Measurements from ENCODE around the gene CFLAR.
"Not testable (repeated sequence)": the region's sequence is repeated elsewhere in the genome, so short reads cannot be mapped to it uniquely, and the experiment has no call there.

CFLAR gene

DNA sequence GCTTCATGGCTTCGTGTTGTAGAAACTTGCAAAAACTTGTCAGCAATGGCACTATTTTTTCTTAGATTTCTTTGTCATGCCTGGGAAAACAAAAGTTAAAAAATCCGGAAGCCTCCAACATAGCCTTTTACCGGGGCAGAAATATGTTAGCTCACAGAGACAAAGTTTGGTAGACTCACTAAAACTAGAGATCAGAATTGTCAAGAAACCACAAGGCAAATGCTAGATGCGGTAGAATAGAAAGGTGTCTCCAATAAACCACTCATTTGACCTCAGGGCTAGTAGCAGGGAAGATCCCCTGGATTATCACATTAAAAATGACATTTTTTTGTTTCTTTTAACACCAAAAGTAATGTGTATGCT lies 67.4 kb downstream of the CFLAR start:
- DNase-seq: no peak

DNA sequence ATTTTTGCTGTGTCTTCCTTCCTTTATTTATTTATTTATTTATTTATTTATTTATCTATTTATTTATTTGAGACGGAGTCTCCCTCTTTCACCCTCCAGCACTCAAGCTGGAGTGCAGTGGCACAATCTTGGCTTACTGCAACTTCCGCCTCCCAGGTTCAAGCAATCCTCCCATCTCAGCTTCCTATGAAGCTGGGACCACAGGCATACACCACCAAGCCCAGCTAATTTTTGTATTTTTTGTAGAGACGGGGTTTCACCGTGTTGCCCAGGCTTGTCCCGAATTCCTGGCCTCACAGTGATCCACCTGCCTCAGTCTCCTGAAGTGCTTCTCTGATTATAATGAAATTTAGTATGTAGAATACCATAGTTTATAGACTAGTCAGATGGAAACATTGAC lies 67.9 kb downstream of the CFLAR start:
- DNase-seq: not testable (repeated sequence)

- not testable (repeated sequence) for DNase-seq
Measured at GRCh38 chr2:201184248-201184647, 68.3 kb downstream of the CFLAR start.

DNA sequence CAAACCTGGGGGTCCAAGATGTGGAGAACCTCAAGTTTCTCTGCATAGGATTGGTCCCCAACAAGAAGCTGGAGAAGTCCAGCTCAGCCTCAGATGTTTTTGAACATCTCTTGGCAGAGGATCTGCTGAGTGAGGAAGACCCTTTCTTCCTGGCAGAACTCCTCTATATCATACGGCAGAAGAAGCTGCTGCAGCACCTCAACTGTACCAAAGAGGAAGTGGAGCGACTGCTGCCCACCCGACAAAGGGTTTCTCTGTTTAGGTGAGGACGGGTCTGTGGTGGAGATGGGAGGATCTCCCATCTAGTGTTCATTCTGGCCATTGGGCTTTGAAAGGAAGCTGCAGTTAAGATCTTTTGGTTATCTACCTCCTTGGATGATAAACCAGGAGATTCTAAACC lies 69.9 kb downstream of the CFLAR start:
- no peak for DNase-seq

DNA sequence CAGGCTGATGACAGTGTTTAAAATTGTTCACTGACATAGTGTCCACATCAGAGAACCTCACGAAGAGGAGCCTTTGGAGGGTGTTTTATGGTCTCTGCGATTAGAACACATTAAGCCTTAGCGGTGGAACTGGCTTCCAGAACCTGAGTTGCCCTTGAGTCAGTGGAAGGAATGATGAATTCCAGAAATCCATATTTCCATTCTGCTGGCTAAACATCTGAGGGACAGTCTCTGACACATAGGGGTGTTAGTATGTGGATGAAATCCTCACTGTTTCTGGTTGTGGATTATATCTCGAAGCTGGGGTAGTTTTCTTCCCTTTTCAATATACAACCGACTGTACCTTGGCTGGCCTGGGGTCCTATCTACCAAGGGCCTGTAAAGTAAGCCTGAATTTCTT lies 71.0 kb downstream of the CFLAR start:
- DNase-seq: no peak

GRCh38 chr2:201188449-201188848 lies 72.5 kb downstream of the CFLAR start:
- no peak for DNase-seq

- DNase-seq: no peak
Measured at GRCh38 chr2:201191132-201191875, 75.3 kb downstream of the CFLAR start.

DNA sequence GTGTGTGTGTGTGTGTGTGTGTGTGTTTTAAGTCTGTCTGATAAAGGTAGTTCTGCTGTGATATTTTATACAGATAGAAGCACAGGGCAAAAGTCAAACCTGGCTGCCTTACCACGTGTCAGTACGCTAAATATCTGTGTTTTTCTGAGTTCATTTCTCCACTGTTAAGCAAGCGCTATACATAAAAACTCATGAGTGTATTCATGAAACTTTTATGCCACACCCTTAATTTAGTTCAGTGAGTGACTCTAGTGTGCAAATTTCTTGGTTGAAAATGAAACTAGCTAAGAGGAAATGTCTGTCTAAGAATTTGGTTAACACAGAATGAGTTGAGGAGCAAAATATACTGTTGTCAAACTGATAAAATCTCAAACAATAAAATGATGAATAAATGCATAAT lies 78.1 kb downstream of the CFLAR start:
- no peak for DNase-seq

GRCh38 chr2:201195331-201195730 lies 79.4 kb downstream of the CFLAR start:
- DNase-seq: no peak

- no peak for DNase-seq
Measured at GRCh38 chr2:201196003-201196402, 80.0 kb downstream of the CFLAR start.

DNA sequence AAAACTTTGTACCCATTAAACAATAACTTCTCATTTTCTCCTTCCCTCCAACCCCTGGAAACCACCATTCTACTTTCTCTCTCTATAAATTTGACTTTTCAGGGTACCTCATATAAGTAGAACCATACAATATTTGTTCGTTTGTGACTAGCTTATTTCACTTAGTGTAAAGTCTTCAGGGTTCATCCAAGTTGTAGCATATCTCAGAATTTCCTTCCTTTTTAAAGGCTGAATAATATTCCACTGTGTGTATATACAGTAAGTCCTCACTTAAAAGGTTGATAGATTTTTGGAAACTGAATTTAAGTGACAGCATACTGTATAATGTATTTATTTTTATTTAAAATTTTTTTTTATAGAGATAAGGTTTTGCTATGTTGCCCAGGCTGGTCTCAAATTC lies 80.8 kb downstream of the CFLAR start:
- DNase-seq: no peak

GRCh38 chr2:201197781-201198180 lies 81.8 kb downstream of the CFLAR start:
- no peak for DNase-seq

GRCh38 chr2:201199847-201200246 lies 83.9 kb downstream of the CFLAR start:
- DNase-seq: no peak

DNA sequence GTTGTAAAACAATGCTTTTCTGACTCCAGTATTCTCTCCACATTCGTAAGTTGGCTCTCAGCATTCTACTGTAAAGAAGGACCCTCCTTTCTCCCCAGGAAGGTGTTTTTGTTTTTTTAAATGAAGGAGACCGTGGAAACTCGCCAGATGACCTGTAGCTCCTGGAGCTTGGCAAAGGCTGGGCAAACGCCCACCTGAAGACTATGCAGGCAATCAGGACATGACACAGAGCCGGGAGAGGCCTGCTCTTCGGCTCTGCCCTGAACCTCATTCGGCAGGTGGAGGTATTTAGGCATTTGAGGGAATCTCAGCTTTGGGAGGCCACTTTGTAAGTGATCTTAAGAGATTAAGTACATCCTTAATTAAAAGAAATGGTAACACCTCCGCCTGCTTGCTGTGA lies 84.4 kb downstream of the CFLAR start:
- no peak for DNase-seq

GRCh38 chr2:201201371-201201770 lies 85.4 kb downstream of the CFLAR start:
- DNase-seq: no peak

- DNase-seq: no peak
Measured at GRCh38 chr2:201203916-201204654, 88.1 kb downstream of the CFLAR start.

DNA sequence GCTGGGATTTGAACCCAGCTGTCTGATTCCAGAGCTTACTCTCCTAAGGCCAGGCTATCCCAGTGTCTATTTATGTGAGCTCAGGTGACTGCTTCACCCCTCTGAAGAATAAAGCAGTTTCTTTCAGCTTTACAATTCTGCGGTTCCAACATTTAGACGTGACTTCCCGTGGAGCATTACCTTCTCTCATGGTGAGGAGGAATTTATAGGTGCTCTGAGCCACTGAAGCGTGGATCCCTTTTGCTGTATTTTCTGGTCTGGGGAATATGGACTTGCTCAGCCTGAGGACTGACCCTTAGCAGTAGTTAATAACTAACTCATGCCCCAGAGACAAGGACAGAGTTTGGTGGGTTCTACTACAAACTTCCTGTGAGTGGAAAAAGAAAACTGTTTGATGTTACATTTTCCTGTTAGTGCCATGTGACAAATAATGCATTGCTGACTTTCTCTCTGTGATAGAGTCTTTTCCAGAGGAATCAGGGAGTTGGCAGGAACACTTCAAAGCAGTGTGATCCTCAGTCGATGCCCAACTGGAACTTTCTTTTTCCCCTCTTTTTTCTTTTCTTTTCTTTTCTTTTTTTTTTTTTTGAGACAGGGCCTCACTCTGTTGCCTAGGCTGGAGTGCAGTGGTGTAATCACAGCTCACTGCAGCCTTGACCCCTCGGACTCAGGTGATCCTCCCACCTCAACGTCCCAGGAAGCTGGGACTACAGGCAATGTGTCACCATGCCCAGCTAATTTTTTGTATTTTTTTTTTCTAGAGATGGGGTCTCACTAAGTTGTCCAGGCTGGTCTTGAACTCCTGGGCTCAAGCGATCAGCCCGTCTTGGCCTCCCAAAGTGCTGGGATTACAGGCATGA lies 88.9 kb downstream of the CFLAR start:
- no peak for DNase-seq

DNA sequence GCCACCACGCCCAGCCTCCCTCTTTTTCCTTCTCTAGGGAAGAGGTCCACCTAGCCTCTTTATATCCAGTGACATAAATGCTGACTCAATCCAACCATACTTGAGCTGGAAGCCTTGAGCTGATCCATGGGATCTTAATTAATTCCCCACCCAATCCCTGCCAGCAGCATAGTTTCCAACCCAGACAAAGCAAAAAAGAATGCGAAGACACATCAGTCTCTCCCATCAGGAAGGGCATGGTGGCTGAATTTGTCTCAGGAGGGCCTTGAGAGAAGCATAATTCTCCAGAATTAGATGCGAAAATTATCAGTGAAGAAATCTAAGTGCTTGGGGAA lies 89.5 kb downstream of the CFLAR start:
- DNase-seq: no peak

- no peak for DNase-seq
Measured at GRCh38 chr2:201208563-201209252, 92.7 kb downstream of the CFLAR start.

DNA sequence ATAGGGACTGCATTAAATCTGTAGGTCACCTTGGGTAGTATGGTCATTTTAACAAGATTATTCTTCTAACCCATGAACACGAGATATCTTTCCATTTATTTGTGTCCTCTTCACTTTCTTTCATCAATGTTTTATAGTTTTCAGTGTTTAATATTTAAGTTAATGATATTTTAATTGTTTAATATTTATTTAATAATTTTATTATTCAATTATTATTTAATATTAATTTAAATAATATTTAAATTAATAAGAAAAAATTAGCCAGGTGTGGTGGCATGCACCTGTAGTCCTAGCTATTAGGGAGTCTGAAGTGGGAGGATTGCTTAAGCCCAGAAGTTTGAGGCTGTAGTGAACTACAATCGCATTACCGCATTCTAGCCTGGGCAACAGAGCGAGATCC lies 100.0 kb downstream of the CFLAR start:
- DNase-seq: no peak

GRCh38 chr2:201216918-201217317 lies 101.0 kb downstream of the CFLAR start:
- no peak for DNase-seq

- no peak for DNase-seq
Measured at GRCh38 chr2:201218780-201219179, 102.8 kb downstream of the CFLAR start.

All from hippocampal formation (tissue), 2 donors.